ENCODE measurements around the gene CPSF4L. TPM values are rescaled to one million over a fixed set of nuclear protein-coding genes. Genes with fewer than 3 reads are reported as not detected.

CPSF4L gene
- total and polyA plus RNA-seq, 2 of the 13 experiments (the other 11 are each of a cell fraction or from before 2014, with no cell fraction given), result 0.73 to 1.6 TPM

DNA sequence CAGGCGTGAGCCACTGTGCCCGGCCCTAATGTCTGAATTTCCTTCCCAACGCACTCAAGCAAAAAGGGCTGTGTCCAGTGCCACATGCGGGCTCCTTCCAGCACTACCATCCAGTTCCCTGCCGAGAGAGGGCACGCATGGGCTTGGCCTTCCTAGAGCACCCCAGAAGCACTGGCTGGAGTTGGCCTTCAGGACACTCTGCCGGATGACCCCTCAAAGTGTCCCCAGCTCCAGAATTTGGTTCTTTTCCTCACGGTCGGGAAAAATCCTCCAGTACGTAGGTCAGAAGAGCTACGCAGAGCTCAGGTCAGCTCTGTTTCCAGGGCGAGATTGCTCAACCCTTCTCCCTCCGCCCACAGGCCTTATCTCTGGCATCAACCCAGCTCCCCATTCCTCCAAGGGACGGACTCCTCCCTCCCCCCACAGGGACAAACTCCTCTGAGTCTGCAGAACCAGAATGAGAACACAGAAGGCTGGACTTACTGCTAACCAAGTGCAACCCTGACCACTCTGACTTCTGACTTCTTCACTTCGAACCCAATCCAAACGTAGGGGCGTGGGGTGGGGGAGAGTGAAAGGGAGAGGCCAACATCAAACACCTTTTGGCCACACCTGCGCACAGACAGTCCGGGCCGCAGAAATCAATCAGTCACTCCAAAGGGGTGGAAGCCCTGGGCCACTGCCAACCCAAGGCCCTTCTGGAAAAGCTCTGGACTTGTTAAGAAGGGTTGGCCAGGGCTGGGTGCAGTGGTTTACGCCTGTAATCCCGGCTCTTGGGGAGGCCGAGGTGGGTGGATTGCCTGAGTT lies 46.5 kb upstream of the CPSF4L start (continued):
- peak; percentile 39; the same call in 1 of the 2 replicates for TF ChIP-seq ZSCAN31 (CRISPR knock-in tag; IDR thresholded peaks at IDR 0.05; ENCODE audit: low read depth)
- TF ChIP-seq ZNF569 (CRISPR knock-in tag; IDR thresholded peaks at IDR 0.05; ENCODE audit: borderline replicate concordance), result no peak
- TF ChIP-seq, protein P1, sequence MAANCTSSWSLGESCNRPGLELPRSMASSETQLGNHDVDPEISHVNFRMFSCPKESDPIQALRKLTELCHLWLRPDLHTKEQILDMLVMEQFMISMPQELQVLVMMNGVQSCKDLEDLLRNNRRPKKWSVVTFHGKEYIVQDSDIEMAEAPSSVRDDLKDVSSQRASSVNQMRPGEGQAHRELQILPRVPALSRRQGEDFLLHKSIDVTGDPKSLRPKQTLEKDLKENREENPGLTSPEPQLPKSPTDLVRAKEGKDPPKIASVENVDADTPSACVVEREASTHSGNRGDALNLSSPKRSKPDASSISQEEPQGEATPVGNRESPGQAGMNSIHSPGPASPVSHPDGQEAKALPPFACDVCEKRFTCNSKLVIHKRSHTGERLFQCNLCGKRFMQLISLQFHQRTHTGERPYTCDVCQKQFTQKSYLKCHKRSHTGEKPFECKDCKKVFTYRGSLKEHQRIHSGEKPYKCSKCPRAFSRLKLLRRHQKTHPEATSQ (CRISPR knock-in tag; IDR thresholded peaks at IDR 0.05; ENCODE audit: borderline replicate concordance), result no peak
- no peak for TF ChIP-seq KLF13 (CRISPR knock-in tag; IDR thresholded peaks at IDR 0.05)
- TF ChIP-seq ZSCAN25 (CRISPR knock-in tag; IDR thresholded peaks at IDR 0.05), result no peak
- 0 out of 2 replicates have a peak, but pooled peaks have one; percentile 12 for TF ChIP-seq RBAK (CRISPR knock-in tag; IDR thresholded peaks at IDR 0.05)
- no peak for TF ChIP-seq FOXK2 (IDR thresholded peaks at IDR 0.05)
- TF ChIP-seq, protein P2, sequence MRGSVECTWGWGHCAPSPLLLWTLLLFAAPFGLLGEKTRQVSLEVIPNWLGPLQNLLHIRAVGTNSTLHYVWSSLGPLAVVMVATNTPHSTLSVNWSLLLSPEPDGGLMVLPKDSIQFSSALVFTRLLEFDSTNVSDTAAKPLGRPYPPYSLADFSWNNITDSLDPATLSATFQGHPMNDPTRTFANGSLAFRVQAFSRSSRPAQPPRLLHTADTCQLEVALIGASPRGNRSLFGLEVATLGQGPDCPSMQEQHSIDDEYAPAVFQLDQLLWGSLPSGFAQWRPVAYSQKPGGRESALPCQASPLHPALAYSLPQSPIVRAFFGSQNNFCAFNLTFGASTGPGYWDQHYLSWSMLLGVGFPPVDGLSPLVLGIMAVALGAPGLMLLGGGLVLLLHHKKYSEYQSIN (CRISPR knock-in tag; IDR thresholded peaks at IDR 0.05; ENCODE audit: borderline replicate concordance), result no peak
- peak; percentile 79 for TF ChIP-seq NR2F6 (IDR thresholded peaks at IDR 0.05)
- TF ChIP-seq NR2F6 (CRISPR knock-in tag; IDR thresholded peaks at IDR 0.05), result peak; percentile 82
- TF ChIP-seq ZNF337 (CRISPR knock-in tag; IDR thresholded peaks at IDR 0.05; ENCODE audit: borderline replicate concordance, low read depth), result no peak
- TF ChIP-seq, protein P3, sequence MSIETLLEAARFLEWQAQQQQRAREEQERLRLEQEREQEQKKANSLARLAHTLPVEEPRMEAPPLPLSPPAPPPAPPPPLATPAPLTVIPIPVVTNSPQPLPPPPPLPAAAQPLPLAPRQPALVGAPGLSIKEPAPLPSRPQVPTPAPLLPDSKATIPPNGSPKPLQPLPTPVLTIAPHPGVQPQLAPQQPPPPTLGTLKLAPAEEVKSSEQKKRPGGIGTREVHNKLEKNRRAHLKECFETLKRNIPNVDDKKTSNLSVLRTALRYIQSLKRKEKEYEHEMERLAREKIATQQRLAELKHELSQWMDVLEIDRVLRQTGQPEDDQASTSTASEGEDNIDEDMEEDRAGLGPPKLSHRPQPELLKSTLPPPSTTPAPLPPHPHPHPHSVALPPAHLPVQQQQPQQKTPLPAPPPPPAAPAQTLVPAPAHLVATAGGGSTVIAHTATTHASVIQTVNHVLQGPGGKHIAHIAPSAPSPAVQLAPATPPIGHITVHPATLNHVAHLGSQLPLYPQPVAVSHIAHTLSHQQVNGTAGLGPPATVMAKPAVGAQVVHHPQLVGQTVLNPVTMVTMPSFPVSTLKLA (IDR thresholded peaks at IDR 0.05), result no peak
- TF ChIP-seq KLF16 (CRISPR knock-in tag; IDR thresholded peaks at IDR 0.05), result peak in 1 of 2 experiments; percentile 81; a peak in 2 of 4 replicates
- no peak for TF ChIP-seq ATRX (CRISPR knock-in tag; IDR thresholded peaks at IDR 0.05; ENCODE audit: borderline replicate concordance)
- no peak for TF ChIP-seq ZNF737 (CRISPR knock-in tag; IDR thresholded peaks at IDR 0.05; ENCODE audit: borderline replicate concordance)
- TF ChIP-seq, protein P4, sequence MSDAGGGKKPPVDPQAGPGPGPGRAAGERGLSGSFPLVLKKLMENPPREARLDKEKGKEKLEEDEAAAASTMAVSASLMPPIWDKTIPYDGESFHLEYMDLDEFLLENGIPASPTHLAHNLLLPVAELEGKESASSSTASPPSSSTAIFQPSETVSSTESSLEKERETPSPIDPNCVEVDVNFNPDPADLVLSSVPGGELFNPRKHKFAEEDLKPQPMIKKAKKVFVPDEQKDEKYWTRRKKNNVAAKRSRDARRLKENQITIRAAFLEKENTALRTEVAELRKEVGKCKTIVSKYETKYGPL (CRISPR knock-in tag; IDR thresholded peaks at IDR 0.05), result no peak
- TF ChIP-seq ZNF335 (CRISPR knock-in tag; IDR thresholded peaks at IDR 0.05), result no peak; the same call in none of the 2 replicates
- TF ChIP-seq ZNF460 (CRISPR knock-in tag; IDR thresholded peaks at IDR 0.05; ENCODE audit: borderline replicate concordance), result no peak; the same call in 1 of the 2 replicates
- no peak for TF ChIP-seq GABPA (IDR thresholded peaks at IDR 0.05; ENCODE audit: low read depth, low read length)
- no peak for TF ChIP-seq GABPA (CRISPR knock-in tag; IDR thresholded peaks at IDR 0.05; ENCODE audit: low read depth)
- TF ChIP-seq PRMT3 (CRISPR knock-in tag; IDR thresholded peaks at IDR 0.05; ENCODE audit: borderline replicate concordance, low read depth), result no peak
- peak; percentile 97 for TF ChIP-seq PHF21A (CRISPR knock-in tag; IDR thresholded peaks at IDR 0.05)
- no peak for TF ChIP-seq ZNF10 (CRISPR knock-in tag; IDR thresholded peaks at IDR 0.05; ENCODE audit: borderline replicate concordance, low read depth)
- TF ChIP-seq ZNF746 (CRISPR knock-in tag; IDR thresholded peaks at IDR 0.05), result peak; percentile 96
- no peak for TF ChIP-seq ZNF317 (CRISPR knock-in tag; IDR thresholded peaks at IDR 0.05)
- peak; percentile 56; the same call in 1 of the 2 replicates for TF ChIP-seq ZNF180 (CRISPR knock-in tag; IDR thresholded peaks at IDR 0.05; ENCODE audit: borderline replicate concordance, low read depth)

Data from HepG2 (cell line).